GM18520 (cell line): ENCODE results near the gene CYP27C1.
"Not testable (repeated sequence)": the region's sequence is repeated elsewhere in the genome, so short reads cannot be mapped to it uniquely, and the experiment has no call there.

Experiments used
- ATAC-seq: cut with Tn5 transposase; IDR thresholded peaks from one replicate; pipeline ENCODE4 v1.9.1; 2021; ENCODE audit not compliant: unreplicated experiment

CYP27C1 gene

GRCh38 chr2:127175041-127175721 lies 44.9 kb downstream of the CYP27C1 start:
- ATAC-seq, result no peak

DNA sequence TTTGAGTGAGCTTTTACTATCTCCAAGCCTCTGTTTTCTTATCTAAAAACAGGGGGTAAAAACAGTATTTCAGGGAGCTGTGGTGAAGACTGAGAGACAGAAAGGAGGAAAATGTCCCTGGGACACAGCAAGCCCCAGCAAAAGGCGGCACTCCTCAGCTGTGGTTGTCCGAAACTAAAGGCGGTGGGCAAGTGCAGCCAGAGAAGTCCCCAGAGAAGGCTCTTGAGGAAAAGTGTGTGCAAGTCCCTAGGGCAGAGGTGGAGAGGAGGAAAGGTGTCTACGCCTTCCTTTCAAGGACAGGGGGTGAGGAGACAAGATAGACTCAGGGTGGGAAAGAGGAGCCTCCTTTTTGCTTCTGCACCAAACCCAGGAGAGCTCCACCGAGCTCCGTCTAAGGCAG lies 45.5 kb downstream of the CYP27C1 start:
- no peak for ATAC-seq

- ATAC-seq, result no peak
These were observed 46.0 kb downstream of the CYP27C1 start for GRCh38 chr2:127174136-127174535.

- ATAC-seq, result no peak
These were observed 47.0 kb downstream of the CYP27C1 start for GRCh38 chr2:127173057-127173456.

GRCh38 chr2:127172306-127172705 lies 47.8 kb downstream of the CYP27C1 start:
- ATAC-seq, result no peak

GRCh38 chr2:127170452-127171197 lies 49.5 kb downstream of the CYP27C1 start:
- no peak for ATAC-seq

DNA sequence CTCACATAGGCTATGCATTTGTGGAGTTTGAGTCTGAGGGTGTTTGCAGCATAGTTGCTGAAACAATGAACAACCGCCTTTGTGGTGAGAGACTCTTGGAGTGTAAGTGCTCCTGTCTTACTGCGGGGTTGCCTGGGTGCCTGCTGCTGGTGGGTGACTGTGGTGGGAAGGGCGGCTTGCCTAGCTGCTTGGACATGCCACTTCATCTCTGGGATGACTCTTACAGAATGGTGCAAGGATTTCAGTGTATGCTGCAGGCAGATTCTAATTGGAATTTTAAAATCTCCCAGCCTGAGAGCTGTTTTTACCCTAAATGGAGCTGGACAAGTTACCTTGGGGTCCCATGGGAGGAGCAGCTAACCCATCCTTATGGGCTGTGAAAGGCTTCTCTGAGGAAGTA lies 50.1 kb downstream of the CYP27C1 start:
- no peak for ATAC-seq

GRCh38 chr2:127169066-127169660 lies 50.9 kb downstream of the CYP27C1 start:
- no peak for ATAC-seq

GRCh38 chr2:127166231-127166860 lies 53.8 kb downstream of the CYP27C1 start:
- no peak for ATAC-seq

DNA sequence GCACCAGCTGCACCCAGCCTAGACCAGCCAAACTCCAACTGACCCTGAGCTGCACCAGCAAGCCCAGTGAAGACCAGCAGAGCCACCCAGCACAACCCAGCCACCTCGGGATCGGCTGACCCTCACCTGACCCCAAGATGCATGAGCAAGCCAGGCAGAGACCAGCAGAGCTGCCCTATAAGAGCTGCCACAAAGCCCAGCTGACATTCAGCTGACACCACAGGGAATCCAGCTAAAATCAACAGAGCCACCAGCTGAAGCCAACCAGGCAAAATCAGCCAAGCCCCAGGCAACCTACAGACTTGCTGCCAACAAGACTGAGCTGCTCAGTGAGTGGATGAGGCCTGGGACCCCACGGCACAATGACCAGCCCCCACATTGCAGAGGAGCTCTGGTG lies 54.6 kb downstream of the CYP27C1 start:
- ATAC-seq, result no peak

DNA sequence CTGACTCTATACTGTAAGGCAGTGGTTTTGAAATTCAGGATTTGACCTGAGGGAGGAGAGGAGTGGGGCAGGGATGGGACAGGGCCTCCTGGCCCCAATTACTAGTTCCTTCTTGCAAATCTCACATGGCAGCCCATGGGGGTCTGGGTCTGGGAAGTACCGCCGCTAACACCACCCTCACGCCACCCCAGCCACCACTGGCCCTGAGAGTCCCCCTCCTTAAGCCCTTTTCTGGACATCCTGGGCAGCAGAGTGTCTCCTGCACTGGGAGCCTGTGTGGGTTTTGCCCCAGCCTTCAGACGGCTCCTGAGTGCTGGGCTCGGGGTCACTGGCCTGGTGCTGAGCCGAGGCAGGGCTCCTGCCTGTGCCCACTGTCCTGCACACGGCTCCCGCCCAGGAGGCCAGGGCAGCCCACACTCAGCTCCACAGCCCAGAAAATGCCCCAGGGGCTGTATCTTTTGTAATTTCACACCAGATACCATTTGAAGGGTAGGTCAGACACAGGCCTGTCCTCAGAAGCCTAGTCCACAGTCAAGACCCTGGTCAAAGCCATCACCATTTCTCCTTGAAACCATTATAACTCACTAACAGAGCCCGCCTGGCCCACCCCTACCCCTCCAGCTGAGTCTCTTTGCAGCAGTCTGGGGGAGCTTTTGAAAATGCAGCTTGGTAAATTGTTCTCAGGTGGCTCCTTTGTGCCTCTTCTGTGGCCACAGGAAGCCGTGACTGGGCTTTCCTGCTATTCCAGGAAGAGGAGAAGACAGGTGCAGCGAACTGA lies 55.1 kb downstream of the CYP27C1 start:
- ATAC-seq, result no peak

GRCh38 chr2:127163921-127164320 lies 56.2 kb downstream of the CYP27C1 start:
- no peak for ATAC-seq

- not testable (repeated sequence) for ATAC-seq
These were observed 57.1 kb downstream of the CYP27C1 start for GRCh38 chr2:127163090-127163406.

- ATAC-seq, result no peak
These were observed 57.6 kb downstream of the CYP27C1 start for GRCh38 chr2:127162261-127163089.

GRCh38 chr2:127161176-127162136 lies 58.6 kb downstream of the CYP27C1 start:
- no peak for ATAC-seq

- no peak for ATAC-seq
These were observed 59.4 kb downstream of the CYP27C1 start for GRCh38 chr2:127160676-127161075.

- ATAC-seq, result no peak
These were observed 60.6 kb downstream of the CYP27C1 start for GRCh38 chr2:127159543-127159942.

GRCh38 chr2:127158614-127159290 lies 61.3 kb downstream of the CYP27C1 start:
- no peak for ATAC-seq
